ENCODE results near the gene TNRC18. TPM values are rescaled to one million over a fixed set of nuclear protein-coding genes. Genes with fewer than 3 reads are reported as not detected.

Gene TNRC18
- total and polyA plus RNA-seq, 9 of the 15 experiments (the other 6 are each of a cell fraction or from before 2014, with no cell fraction given), result 0.03 to 43.2 (median 18.0) TPM

GRCh38 chr7:5296611-5297226, 126.9 kb downstream of the TNRC18 start (continued):
- TF ChIP-seq CHAMP1 (IDR thresholded peaks at IDR 0.05), result no peak

- Histone ChIP-seq H3K4me2 (ENCODE audit: insufficient read depth, low read length) (no peak overlapping the region), H3K27ac (ENCODE audit: extremely low read depth, low read depth, low read length) (no peak overlapping the region), H3K9me1 (ENCODE audit: control insufficient read depth, insufficient read depth, low read length) (no peaks in the 10 kb centered on the region), H3K9ac (ENCODE audit: insufficient read depth in 1 of 2, low read depth in 2 of 2, low read length in 2 of 2) (no peak overlapping the region), H4K20me1 (replicated peaks; ENCODE audit: control insufficient read depth, insufficient read depth, low read length) (no peaks in the 10 kb centered on the region), H3K79me2 (ENCODE audit: control insufficient read depth, insufficient read depth, low read length) (no peaks in the 10 kb centered on the region), H3K4me3 (no peak overlapping the region), H3K27me3 (ENCODE audit: control insufficient read depth in 2 of 2, insufficient read depth in 2 of 2, low read length in 2 of 2) (peaks cover 0 to 29% of the 10 kb centered on the region in 2 experiments; a peak in 2 of 5 replicates), H3K36me3 (ENCODE audit: control insufficient read depth, insufficient read depth, low read length) (no peaks in the 10 kb centered on the region), H2AFZ (ENCODE audit: low read depth, low read length) (no peak overlapping the region), H3K4me1 (replicated peaks in 1 of 2; ENCODE audit: control insufficient read depth in 2 of 2, insufficient read depth in 2 of 2, low read length in 2 of 2) (peaks cover 4 to 44% of the 10 kb centered on the region in 2 experiments; a peak in 3 of 5 replicates), H3K9me3 (replicated peaks; ENCODE audit: control insufficient read depth, insufficient read depth, low read depth, low read length) (no peaks in the 10 kb centered on the region)
- 63% methylated on average over 18 of the region's 29 CpGs for WGBS (ENCODE audit: insufficient coverage, low coverage, missing lambda C conversion rate)
- DNase-seq (ENCODE audit: extremely low read depth in 1 of 4, low spot score in 3 of 4) (no peak), ATAC-seq (peak; percentile 50), FAIRE-seq (no peak)
- CTCF ChIA-PET (ENCODE audit: low intra/inter-chr PET ratio), result no interaction called here
- no TSS peak for BruUV-seq (replicated peaks)
- in situ Hi-C loops (cut with MboI) (no loop called here), intact Hi-C loops (cut with micrococcal nuclease) (no loop called here)
- POLR2A ChIA-PET, result interaction anchor here (0.6 kb wide), 1 partner anchor 29 kb away, joined by 3 read pairs; no protein-coding TSS in a partner anchor
- TF ChIP-seq ZBTB33 (CRISPR knock-in tag; IDR thresholded peaks at IDR 0.05) (0 out of 2 replicates have a peak, but pooled peaks have one; percentile 33), ZNF217 (CRISPR knock-in tag; IDR thresholded peaks at IDR 0.05) (no peak)
Observed at GRCh38 chr7:5296015-5296610, 127.5 kb downstream of the TNRC18 start.
